HG02970 (cell line): ENCODE measurements around the gene VSTM1.

Experiments used
- ATAC-seq: cut with Tn5 transposase; IDR thresholded peaks from one replicate; pipeline ENCODE4 v1.9.1; 2021; ENCODE audit warnings: mild to moderate bottlenecking, moderate library complexity, moderate number of reproducible peaks; ENCODE audit not compliant: unreplicated experiment, low FRiP score

VSTM1 gene

GRCh38 chr19:54013866-54014265, 49.8 kb downstream of the VSTM1 start:
- no peak for ATAC-seq

DNA sequence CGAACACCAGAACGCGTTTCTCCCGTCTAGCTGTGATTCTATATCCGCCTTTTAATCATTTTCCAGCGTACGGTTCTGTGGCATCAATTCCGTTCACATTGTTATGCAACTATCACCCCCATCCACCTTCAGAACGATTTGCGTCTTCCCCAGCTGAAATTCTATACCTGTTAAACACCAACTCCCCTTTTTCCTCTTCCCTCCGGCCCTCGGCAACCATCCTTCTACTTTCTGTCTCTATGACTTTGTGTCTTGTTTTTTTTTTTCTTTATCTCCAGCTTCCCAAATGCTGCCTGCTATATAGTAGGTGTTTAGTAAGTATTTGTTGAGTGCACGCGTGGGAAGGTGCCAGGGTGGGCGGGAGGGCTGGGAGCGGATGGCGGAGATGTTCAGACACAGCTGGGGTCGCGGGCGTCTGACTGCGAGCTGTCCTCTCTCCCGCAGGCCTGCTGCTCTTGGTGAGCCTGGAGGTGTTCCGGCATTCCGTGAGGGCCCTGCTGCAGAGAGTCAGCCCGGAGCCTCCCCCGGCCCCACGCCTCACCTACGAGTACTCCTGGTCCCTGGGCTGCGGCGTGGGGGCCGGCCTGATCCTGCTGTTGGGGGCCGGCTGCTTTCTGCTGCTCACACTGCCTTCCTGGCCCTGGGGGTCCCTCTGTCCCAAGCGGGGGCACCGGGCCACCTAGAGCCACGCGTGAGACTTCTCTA, 52.0 kb downstream of the VSTM1 start:
- ATAC-seq, result no peak

DNA sequence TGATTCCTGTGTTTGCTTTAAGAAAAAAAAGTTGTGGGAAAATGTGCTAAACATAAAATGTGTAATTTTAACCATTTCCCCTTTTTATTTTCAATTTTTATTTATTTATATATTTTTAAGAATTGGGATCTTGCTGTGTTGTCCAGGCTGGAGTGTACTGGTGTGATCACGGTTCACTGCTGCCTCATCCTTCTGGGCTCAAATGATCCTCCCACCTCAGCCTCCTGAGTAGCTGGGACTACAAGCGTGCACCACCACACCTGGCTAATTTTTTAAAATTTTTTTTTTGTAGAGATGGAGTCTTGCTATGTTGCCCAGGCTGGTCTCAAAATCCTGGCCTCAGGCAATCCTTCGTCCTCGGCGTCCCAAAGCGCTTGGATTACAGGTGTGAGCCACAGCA, 53.2 kb downstream of the VSTM1 start:
- ATAC-seq, result no peak

GRCh38 chr19:54009440-54009839, 54.3 kb downstream of the VSTM1 start:
- ATAC-seq, result no peak

DNA sequence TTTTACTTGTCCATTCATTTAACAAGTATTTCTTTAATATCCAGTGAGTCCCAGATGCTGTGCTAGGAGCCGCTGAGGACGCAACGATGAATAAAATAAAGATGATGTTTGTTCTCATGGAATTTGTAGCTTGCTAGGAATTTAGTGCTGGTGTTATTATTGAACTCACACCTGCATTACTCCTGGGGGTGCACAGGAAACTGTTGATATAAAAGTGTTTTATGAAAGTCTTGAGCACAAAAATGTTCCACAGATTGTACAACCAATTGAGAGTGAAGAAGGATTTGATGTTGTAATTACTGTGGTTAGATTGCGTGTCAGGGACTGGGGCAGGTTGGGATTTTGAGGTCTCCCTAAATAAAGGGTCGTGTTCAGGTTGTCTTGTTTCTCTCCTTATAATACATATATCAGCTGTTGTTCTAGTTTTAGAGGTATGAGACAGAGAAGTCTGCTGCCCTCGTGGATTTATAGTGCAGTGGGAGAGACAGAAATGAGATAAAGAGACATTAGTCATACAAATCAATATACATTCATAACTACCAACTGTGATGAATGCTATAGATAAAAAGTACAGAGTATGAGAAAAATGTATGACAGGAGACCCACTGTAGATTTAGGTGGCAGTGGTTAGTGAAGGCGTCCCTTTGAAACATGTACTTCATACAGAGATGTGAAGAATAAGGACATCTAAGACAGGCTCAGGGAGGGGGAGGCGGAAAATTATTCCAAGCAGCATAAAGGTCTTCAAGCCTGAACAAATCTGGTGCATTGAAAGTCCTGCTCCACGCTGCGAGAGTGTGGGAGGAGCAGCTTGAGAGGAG, 61.0 kb downstream of the VSTM1 start:
- ATAC-seq, result no peak

DNA sequence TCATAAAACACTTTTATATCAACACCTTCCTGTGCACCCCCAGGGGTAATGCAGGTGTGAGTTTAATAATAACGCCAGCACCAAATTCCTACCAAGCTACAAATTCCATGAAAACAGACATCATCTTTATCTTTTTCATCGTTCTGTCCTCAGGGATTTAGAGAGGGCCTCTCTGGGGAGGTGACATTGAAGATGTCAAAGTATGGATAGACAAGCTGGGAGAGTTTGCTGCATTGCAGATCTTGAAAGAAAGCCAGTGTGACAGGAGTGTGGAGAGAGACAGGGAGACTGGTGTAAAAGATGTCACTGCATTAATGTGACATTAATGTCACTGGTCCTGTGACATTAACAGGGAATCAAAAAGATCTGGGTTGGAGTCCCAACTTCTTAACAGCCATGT, 62.2 kb downstream of the VSTM1 start:
- ATAC-seq, result no peak

DNA sequence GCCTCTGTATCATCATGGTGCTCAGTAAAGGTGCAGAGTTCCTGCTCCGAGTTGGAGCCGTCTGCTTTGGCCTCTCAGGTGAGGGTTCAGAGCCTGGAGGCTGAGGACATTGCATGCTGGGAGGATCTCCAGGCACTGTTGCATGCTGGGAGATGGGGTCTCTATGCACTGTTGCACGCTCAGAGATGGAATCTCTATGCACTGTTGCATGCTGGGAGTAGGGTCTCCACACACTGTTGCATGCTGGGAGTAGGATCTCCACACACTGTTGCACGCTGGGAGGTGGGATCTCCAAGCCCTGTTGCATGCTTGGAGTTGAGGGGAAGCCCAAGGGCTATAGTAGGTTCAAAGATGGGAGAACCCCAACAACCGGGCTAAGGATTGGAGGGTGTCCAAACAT, 64.0 kb downstream of the VSTM1 start:
- ATAC-seq, result no peak

DNA sequence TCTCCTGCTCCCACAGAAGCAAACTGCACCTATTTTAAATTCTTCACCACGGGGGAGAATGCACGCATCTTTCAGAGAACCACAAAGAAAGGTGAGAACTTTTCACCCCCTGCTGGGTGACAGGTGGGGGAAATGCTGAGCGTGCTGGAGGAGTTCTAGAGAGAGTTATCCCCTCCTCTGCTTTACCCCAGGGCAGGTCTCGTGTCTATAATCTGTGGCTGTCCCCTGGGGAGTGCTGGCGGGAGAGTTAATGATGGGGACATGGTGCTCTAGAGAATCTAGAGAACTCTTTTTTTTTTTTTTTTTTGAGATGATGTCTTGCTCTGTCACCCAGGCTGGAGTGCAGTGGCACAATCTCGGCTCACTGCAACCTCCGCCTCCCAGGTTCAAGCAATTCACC, 65.5 kb downstream of the VSTM1 start:
- ATAC-seq, result no peak

DNA sequence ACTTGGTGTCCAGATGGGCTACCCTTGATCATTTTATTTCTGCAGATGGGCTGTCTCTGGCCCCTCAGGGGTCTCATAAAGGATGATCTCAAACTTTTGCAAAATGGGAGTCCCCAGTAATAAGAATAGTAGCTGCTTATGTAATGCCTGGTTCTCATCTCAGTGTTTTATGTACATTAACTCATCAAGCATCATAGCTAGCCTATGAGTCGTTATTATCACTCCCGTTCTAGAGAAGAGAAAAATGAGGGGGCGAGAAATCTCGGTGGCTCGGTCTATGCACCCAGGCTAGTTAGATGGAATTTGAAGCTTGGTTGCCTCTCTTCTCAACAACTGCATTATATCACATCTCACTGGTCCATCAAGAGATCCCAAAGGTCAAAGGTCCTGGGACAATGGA, 68.9 kb downstream of the VSTM1 start:
- ATAC-seq, result no peak

DNA sequence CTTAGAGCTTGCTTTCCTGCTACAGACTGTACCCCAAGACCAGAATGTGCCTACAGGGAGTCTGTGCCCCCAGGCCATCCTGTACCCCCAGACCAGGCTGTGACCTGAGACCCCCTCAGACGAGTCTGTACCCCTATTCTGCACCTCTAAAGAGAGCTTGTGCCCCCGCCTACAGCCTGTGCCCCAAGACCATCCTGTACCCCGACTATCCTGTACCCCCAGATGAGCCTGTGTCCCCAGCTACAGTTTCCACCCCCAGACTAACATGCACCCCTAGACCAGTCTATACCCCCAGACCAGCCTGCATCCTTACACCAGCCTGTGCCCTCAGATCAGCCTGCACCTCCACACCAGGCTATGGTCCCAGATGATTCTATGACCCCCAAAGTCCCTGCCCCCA, 70.2 kb downstream of the VSTM1 start:
- no peak for ATAC-seq

GRCh38 chr19:53992815-53993214, 70.9 kb downstream of the VSTM1 start:
- ATAC-seq, result no peak

DNA sequence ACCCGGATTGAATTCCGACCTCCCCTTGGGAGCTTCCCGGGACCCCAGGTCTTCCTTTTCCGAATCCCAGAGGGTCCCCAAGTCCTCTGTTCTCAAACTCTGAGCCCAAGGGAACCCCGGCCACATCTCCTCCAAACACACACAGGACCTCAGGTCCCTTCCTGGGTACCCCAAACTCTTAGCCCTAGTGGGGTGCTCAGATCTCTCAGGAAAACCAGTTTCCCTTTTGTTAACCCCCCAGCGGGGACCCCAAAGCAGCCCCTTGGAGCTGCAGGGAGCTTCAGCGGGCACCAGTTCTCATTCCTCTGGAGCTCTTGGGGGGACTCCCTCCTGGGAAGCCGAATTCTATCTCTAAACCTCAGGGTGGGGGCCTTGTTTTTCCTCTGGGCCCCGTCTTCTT, 71.5 kb downstream of the VSTM1 start:
- no peak for ATAC-seq

DNA sequence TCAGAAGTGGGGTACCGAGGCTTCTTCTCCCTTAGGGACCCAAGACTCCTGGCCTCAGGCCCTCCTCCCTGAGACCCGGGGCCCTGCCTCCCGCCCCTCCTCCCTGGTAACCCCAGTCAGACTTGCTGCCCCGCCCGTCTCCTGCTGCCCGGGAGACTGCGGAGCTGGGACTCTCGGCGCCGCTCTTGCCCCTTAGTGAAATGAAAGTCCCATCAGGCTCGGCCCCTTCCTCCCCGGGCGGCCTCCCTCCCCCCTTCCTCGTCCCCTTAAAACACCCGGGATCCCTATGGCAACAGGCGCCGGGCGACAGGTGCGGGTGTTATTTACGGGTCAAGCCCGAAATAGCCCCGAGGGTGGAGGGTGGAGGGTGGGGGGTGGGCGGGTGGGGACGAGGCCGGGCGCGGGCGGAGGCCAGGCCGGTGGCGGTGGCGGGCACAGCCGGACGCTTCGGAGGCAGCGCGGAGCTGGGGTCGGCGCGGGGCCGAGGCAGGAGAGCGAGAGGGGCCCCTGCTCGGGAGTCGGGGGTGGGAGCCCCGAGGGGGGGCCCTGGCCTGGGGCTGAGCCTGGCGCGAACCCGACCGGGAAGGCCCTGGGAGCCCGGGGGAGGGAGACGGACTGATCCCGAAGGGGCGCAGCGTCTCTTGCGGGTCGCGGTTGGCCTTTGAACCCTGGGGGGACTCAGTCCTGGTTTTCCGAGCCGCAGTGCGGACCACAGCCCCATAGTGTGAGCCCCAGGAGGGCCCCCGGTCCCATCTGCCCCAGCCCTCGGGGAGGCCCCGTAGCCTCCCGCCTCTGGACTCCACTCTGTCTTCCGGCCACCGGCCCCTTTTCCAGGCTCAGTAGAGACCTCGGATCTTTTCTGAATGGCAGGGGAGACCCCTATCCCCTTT, 72.2 kb downstream of the VSTM1 start, which contains the start of gene CACNG6:
CACNG6 (plus strand) TSS at position 414 of the 890 bp plus-strand sequence. CDS start 1,241 bp downstream, outside the sequence.
- no peak for ATAC-seq
